HS-27A (cell line): ENCODE measurements around the gene ANKRD28.
A peak's percentile ranks its signal among the peaks of the same experiment; 100 is the strongest.
"Not testable (repeated sequence)": the region's sequence is repeated elsewhere in the genome, so short reads cannot be mapped to it uniquely, and the experiment has no call there.

ENCODE experiments used
- DNase-seq: peaks from one replicate; pipeline ENCODE4 v3.0.0-alpha.2; 2012; ENCODE audit warnings: low read depth, missing footprints

ANKRD28 gene

GRCh38 chr3:15797642-15798303 lies at the start of gene ANKRD28:
Gene ANKRD28, minus strand, starts transcription at chr3:15797979. Its CDS starts 1,458 bp downstream, at chr3:15796521.
- peak; percentile 90 for DNase-seq

- DNase-seq, result no peak
Measured at GRCh38 chr3:15847239-15847638, 49.5 kb upstream of the ANKRD28 start.

- no peak for DNase-seq
Measured at GRCh38 chr3:15846606-15847005, 48.8 kb upstream of the ANKRD28 start.

GRCh38 chr3:15845475-15845874 lies 47.7 kb upstream of the ANKRD28 start:
- DNase-seq, result no peak

GRCh38 chr3:15844889-15845288 lies 47.1 kb upstream of the ANKRD28 start:
- no peak for DNase-seq

- DNase-seq, result not testable (repeated sequence)
Measured at GRCh38 chr3:15841091-15841973, 43.6 kb upstream of the ANKRD28 start.

GRCh38 chr3:15839568-15839967 lies 41.8 kb upstream of the ANKRD28 start:
- DNase-seq, result no peak

- no peak for DNase-seq
Measured at GRCh38 chr3:15831927-15832326, 34.1 kb upstream of the ANKRD28 start.

- DNase-seq, result no peak
Measured at GRCh38 chr3:15825016-15825415, 27.2 kb upstream of the ANKRD28 start.

- no peak for DNase-seq
Measured at GRCh38 chr3:15823092-15823491, 25.3 kb upstream of the ANKRD28 start.

- no peak for DNase-seq
Measured at GRCh38 chr3:15822281-15822680, 24.5 kb upstream of the ANKRD28 start.

GRCh38 chr3:15820911-15821310 lies 23.1 kb upstream of the ANKRD28 start:
- no peak for DNase-seq

GRCh38 chr3:15819576-15819975 lies 21.8 kb upstream of the ANKRD28 start:
- no peak for DNase-seq

- no peak for DNase-seq
Measured at GRCh38 chr3:15819043-15819442, 21.3 kb upstream of the ANKRD28 start.

GRCh38 chr3:15815696-15816095 lies 17.9 kb upstream of the ANKRD28 start:
- DNase-seq, result no peak

- not testable (repeated sequence) for DNase-seq
Measured at GRCh38 chr3:15813079-15813478, 15.3 kb upstream of the ANKRD28 start.

GRCh38 chr3:15812183-15812582 lies 14.4 kb upstream of the ANKRD28 start:
- DNase-seq, result no peak

- DNase-seq, result no peak
Measured at GRCh38 chr3:15810702-15811101, 12.9 kb upstream of the ANKRD28 start.

- no peak for DNase-seq
Measured at GRCh38 chr3:15809313-15809712, 11.5 kb upstream of the ANKRD28 start.

GRCh38 chr3:15808679-15809310 lies 11.0 kb upstream of the ANKRD28 start:
- no peak for DNase-seq

- no peak for DNase-seq
Measured at GRCh38 chr3:15805756-15806266, 8.0 kb upstream of the ANKRD28 start.

- no peak for DNase-seq
Measured at GRCh38 chr3:15804553-15805095, 6.8 kb upstream of the ANKRD28 start.
